ENCODE data around the gene TFEC. TPM values are rescaled to one million over a fixed set of nuclear protein-coding genes. Genes with fewer than 3 reads are reported as not detected.
"Not testable (repeated sequence)": the region's sequence is repeated elsewhere in the genome, so short reads cannot be mapped to it uniquely, and the experiment has no call there.

TFEC gene
- total RNA-seq, 1 experiment from 2014 or later: not detected

GRCh38 chr7:115929736-115930135 lies 100.8 kb downstream of the TFEC start:
- DNase-seq (ENCODE audit: low read depth): not testable (repeated sequence)

GRCh38 chr7:115924411-115924810 lies 106.2 kb downstream of the TFEC start:
- DNase-seq (ENCODE audit: low read depth): no peak

- DNase-seq (ENCODE audit: low read depth): no peak
Measured at GRCh38 chr7:115920367-115920766, 110.2 kb downstream of the TFEC start.

- no peak for DNase-seq (ENCODE audit: low read depth)
Measured at GRCh38 chr7:115914951-115915350, 115.6 kb downstream of the TFEC start.

GRCh38 chr7:115911465-115911864 lies 119.1 kb downstream of the TFEC start:
- no peak for DNase-seq (ENCODE audit: low read depth)

GRCh38 chr7:115910541-115911164 lies 119.9 kb downstream of the TFEC start:
- DNase-seq (ENCODE audit: low read depth): peak; percentile 35

GRCh38 chr7:115906731-115907130 lies 123.8 kb downstream of the TFEC start:
- no peak for DNase-seq (ENCODE audit: low read depth)

GRCh38 chr7:115889669-115889984 lies 140.9 kb downstream of the TFEC start:
- no peak for DNase-seq (ENCODE audit: low read depth)

- no peak for DNase-seq (ENCODE audit: low read depth)
Measured at GRCh38 chr7:115888981-115889668, 141.4 kb downstream of the TFEC start.

GRCh38 chr7:115885550-115885949 lies 145.0 kb downstream of the TFEC start:
- DNase-seq (ENCODE audit: low read depth): no peak

Other genes with a start within 250 kb of the TFEC start
- 1.0 and 3.1 TPM in 2 replicates for gene TES, start 179.8 kb upstream of the TFEC start, total RNA-seq (2014; rRNA removed)